ENCODE results near the gene TMPO.

GRCh38 chr12:98587084-98587483 is 71.7 kb downstream of the TMPO start:
- TF ChIP-seq CREM (CRISPR knock-in tag; IDR thresholded peaks at IDR 0.05) (no peak), JUN (CRISPR knock-in tag; IDR thresholded peaks at IDR 0.05) (no peak), ZNF121 (CRISPR knock-in tag; IDR thresholded peaks at IDR 0.05) (no peak), ESRRA (CRISPR knock-in tag; IDR thresholded peaks at IDR 0.05; ENCODE audit: borderline replicate concordance) (no peak), GABPB1 (CRISPR knock-in tag; IDR thresholded peaks at IDR 0.05) (no peak)

All from WTC11 (cell line).